Endothelial cell (in vitro differentiated cells): ENCODE data around the gene RAP1GAP. TPM values are rescaled to one million over a fixed set of nuclear protein-coding genes. Genes with fewer than 3 reads are reported as not detected.

Experiments
- DNase-seq: peaks from one replicate; pipeline ENCODE4 v3.0.0; 2021; ENCODE audit warnings: low spot score
- H3K27ac Mint-ChIP-seq: one replicate; pipeline ENCODE4 v1.8.0; 2021; ENCODE audit warnings: mixed read lengths, inconsistent platforms; ENCODE audit not compliant: unreplicated experiment
- H3K27me3 Mint-ChIP-seq: one replicate; pipeline ENCODE4 v1.8.0; 2021; ENCODE audit warnings: mild to moderate bottlenecking, moderate library complexity, mixed read lengths, inconsistent platforms; ENCODE audit not compliant: unreplicated experiment
- H3K36me3 Mint-ChIP-seq: one replicate; pipeline ENCODE4 v1.8.0; 2021; ENCODE audit warnings: mild to moderate bottlenecking, low read depth, mixed read lengths, inconsistent platforms; ENCODE audit not compliant: unreplicated experiment
- H3K4me1 Mint-ChIP-seq: one replicate; pipeline ENCODE4 v1.8.0; 2021; ENCODE audit warnings: mild to moderate bottlenecking, mixed read lengths, inconsistent platforms; ENCODE audit not compliant: unreplicated experiment
- H3K4me3 Mint-ChIP-seq: one replicate; pipeline ENCODE4 v1.8.0; 2021; ENCODE audit warnings: mild to moderate bottlenecking, mixed read lengths, inconsistent platforms; ENCODE audit not compliant: unreplicated experiment
- H3K9me3 Mint-ChIP-seq: one replicate; pipeline ENCODE4 v1.8.0; 2021; ENCODE audit warnings: mixed read lengths, inconsistent platforms; ENCODE audit not compliant: unreplicated experiment
- total RNA-seq: library from RNA; stranded (reverse); fragmentation: NEBNext Ultra II Directional; extraction: Animal tissue kit (Norgen Biotek cat#: 25700); gene quantifications from one replicate; pipeline ENCODE4 v1.2.1, GENCODE V29; 2021; ENCODE audit not compliant: unreplicated experiment
- TF ChIP-seq, protein P1 (sequence below): fragments of 200-600 bp; sonication (generic); IDR thresholded peaks from one replicate; pipeline ENCODE4 v1.5.0; 2021; ENCODE audit warnings: antibody characterized with exemption; ENCODE audit not compliant: unreplicated experiment

RAP1GAP gene
- total RNA-seq, 1 donor from 2014 or later = 0.56 TPM

DNA sequence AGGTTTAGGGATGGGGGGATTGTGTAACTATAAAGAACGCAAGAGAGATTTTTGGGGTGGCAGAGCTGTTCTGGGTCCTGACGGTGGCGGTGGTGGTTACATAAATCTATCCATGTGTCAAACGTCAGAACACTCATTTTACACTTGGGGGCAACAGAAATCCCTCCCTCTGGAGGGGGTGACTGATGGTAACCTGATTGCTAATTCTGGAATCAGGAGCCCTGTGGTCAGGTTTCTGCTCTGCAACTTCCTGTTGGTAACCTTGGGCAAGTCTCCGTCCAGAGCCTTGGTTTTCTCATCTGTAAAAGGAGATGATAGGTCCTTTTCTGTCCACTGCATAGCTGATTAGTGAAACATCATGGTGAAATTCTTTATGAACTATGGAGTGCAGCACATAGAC is 119.1 kb downstream of the RAP1GAP start:
- Mint-ChIP-seq H3K27ac (no peak overlapping the region), H3K36me3 (no peaks in the 10 kb centered on the region), H3K4me3 (no peak overlapping the region), H3K9me3 (no peaks in the 10 kb centered on the region), H3K4me1 (no peaks in the 10 kb centered on the region), H3K27me3 (peaks cover 2% of the 10 kb centered on the region)
- TF ChIP-seq, protein P1, sequence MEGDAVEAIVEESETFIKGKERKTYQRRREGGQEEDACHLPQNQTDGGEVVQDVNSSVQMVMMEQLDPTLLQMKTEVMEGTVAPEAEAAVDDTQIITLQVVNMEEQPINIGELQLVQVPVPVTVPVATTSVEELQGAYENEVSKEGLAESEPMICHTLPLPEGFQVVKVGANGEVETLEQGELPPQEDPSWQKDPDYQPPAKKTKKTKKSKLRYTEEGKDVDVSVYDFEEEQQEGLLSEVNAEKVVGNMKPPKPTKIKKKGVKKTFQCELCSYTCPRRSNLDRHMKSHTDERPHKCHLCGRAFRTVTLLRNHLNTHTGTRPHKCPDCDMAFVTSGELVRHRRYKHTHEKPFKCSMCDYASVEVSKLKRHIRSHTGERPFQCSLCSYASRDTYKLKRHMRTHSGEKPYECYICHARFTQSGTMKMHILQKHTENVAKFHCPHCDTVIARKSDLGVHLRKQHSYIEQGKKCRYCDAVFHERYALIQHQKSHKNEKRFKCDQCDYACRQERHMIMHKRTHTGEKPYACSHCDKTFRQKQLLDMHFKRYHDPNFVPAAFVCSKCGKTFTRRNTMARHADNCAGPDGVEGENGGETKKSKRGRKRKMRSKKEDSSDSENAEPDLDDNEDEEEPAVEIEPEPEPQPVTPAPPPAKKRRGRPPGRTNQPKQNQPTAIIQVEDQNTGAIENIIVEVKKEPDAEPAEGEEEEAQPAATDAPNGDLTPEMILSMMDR = no peak
- no peak for DNase-seq

DNA sequence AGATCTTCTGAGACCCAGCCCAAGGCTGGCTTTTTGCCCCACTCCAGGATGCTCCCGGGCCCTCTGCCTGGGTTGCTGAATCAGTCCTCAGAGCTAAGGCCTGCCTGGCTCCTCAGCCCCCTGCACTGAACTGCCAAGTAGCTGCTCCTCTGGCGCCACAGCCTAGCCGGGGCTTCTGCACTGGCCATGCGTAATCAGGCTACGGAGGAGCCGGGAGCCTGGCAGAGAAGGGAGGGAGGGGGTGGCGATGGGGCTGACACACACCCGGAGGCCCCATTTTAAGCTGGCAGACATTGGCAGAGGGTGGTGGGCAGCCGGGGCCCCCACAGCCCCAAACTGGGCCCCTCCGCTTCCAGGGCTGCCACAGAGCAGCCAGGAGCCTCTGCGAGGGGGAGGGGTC is 121.3 kb downstream of the RAP1GAP start:
- Mint-ChIP-seq H3K36me3 (no peaks in the 10 kb centered on the region), H3K9me3 (no peaks in the 10 kb centered on the region), H3K4me1 (no peaks in the 10 kb centered on the region), H3K4me3 (no peak overlapping the region), H3K27me3 (peaks cover 2% of the 10 kb centered on the region), H3K27ac (no peak overlapping the region)
- DNase-seq = no peak
- TF ChIP-seq, protein P1 = no peak

Other genes with a start within 250 kb of the RAP1GAP start
- gene NBPF3, start 229.2 kb downstream of the RAP1GAP start, total RNA-seq = 11.1 TPM
- 11.7 TPM for gene ALPL, start 159.9 kb downstream of the RAP1GAP start, total RNA-seq
- 57.9 TPM for gene USP48, start 113.8 kb upstream of the RAP1GAP start, total RNA-seq
- gene LDLRAD2, start 142.9 kb upstream of the RAP1GAP start, total RNA-seq = 1.3 TPM